ENCODE measurements around the gene CSDE1. TPM values are rescaled to one million over a fixed set of nuclear protein-coding genes. Genes with fewer than 3 reads are reported as not detected.
"Not testable (repeated sequence)": the region's sequence is repeated elsewhere in the genome, so short reads cannot be mapped to it uniquely, and the experiment has no call there.

The CSDE1 gene
- polyA plus RNA-seq, 1 of the 3 experiments (the other 2 are of a cell fraction) = 151 TPM

DNA sequence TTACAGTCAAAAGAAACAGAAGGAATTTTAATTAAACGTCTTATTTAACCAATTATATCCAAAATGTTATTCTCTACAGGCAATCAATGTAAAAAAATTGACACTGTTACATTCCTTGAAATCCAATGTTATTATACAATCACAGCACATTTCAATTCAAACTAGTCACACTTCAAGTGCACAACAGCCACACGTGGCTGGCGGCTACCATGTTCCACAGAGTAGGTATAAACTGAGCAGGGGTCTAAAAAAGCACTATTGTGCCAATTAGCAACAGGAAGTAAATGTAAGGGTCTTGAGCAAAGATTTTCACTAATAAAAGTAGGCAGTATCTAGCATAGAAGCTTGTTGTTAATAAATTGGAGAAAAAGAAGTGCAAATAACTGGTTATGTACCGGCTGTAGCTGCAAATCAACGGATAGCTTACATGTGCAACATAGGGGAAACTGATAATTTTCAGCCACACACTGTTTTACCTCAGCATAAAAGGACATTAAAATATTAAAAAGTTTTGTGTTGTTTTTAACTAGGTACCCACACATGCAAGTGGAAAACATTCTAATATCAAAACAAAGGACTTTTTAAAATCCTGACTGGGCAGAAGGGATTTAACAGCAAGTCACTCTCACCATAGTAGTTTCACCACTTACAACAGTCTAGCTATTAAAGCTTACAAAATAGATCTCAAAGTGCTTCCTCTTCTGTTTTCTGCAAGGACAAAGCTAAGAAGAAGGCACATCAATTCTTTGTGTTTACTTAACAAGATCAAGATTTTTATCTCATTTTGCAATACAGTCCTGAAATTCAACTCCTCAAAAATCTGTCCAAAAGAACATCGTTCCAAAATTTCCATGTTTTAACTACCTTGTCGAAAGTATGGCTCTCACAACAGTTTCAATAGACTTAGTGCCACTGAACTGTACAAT lies 2.5 kb downstream of the CSDE1 start:
- peak overlapping the region in 1 of 2 experiments; percentile 10; a peak in 1 of 4 replicates for H3K27ac ChIP-seq (ENCODE audit: low read depth in 2 of 2, low read length in 1 of 2)
- H3K36me3 ChIP-seq (replicated peaks in 1 of 2; ENCODE audit: control insufficient read depth in 1 of 2, insufficient read depth in 2 of 2, low read length in 1 of 2) = peaks cover 17 to 28% of the 10 kb centered on the region in 2 experiments
- no peaks in the 10 kb centered on the region for H3F3A ChIP-seq (replicated peaks; ENCODE audit: insufficient read depth)
- 56% methylated on average over 7 of the region's 7 CpGs for WGBS (ENCODE audit: low lambda C conversion rate)
- ChIA-PET POLR2A (interaction anchor here (1.5 kb wide), 1 partner anchor 25 kb away, joined by 3 read pairs; the partner anchor contains the start of gene SIKE1), CTCF (interaction anchor here (1.0 kb wide), 1 partner anchor 410 kb away, joined by 3 read pairs; no protein-coding TSS in a partner anchor)
- peaks cover 70% of the 10 kb centered on the region for H4K20me1 ChIP-seq (ENCODE audit: insufficient read depth)
- DNase-seq = no peak
- H3K27me3 ChIP-seq (ENCODE audit: insufficient read depth) = no peaks in the 10 kb centered on the region
- peak overlapping the region; percentile 78 to 98 for H3K4me3 ChIP-seq (ENCODE audit: low read depth in 2 of 2, low read length in 1 of 2)
- H3K9me2 ChIP-seq = no peaks in the 10 kb centered on the region
- no peak for TF ChIP-seq TAF1 (IDR thresholded peaks at IDR 0.05; ENCODE audit: borderline replicate concordance, low read depth, low read length)
- TF ChIP-seq MEF2A (IDR thresholded peaks at IDR 0.05; ENCODE audit: borderline replicate concordance, low read depth) = 0 out of 2 replicates have a peak, but pooled peaks have one; percentile 7
- H3K79me2 ChIP-seq (ENCODE audit: insufficient read depth) = peaks cover 75% of the 10 kb centered on the region
- no peak overlapping the region for H2AFZ ChIP-seq (ENCODE audit: low read depth)
- peak overlapping the region; percentile 85 for H3K4me2 ChIP-seq
- H3K9ac ChIP-seq = peak overlapping the region; percentile 100; the same call in 1 of the 2 replicates
- H3K9me3 ChIP-seq = no peaks in the 10 kb centered on the region
- peaks cover 11 to 49% of the 10 kb centered on the region in 2 experiments; a peak in 3 of 4 replicates for H3K4me1 ChIP-seq (ENCODE audit: control insufficient read depth in 1 of 2, insufficient read depth in 2 of 2, low read depth in 1 of 2, low read length in 1 of 2)

DNA sequence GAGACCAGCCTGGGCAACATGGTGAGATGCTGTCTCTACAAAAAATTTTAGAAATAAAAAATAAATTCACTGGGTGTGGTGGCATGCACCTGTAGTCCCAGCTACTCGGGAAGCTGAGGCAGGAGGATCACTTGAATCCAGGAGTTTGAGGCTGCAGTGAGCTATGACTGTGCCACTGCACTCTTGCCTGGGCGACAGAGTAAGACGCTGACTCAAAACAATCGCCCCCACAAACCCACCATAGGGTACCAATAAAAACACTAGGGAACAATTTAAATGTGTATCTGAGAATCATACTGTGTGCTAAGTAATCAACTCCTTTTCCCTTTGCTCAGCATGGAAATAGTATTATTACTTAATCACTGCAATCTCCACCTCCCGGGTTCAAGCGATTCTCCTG lies 4.1 kb downstream of the CSDE1 start:
- H3K27me3 ChIP-seq (ENCODE audit: insufficient read depth); H3K4me3 ChIP-seq (ENCODE audit: low read depth in 2 of 2, low read length in 1 of 2); CTCF ChIA-PET; H2AFZ ChIP-seq (ENCODE audit: low read depth); H3F3A ChIP-seq (replicated peaks; ENCODE audit: insufficient read depth); H3K27ac ChIP-seq (ENCODE audit: low read depth in 2 of 2, low read length in 1 of 2); H3K9me2 ChIP-seq; POLR2A ChIA-PET; H3K9ac ChIP-seq; H3K9me3 ChIP-seq; DNase-seq: not testable (repeated sequence)
- H4K20me1 ChIP-seq (ENCODE audit: insufficient read depth) = peaks cover 86% of the 10 kb centered on the region
- 0 out of 2 replicates have a peak overlapping the region, but pooled peaks have one; percentile 85 for H3K4me2 ChIP-seq
- H3K36me3 ChIP-seq (replicated peaks in 1 of 2; ENCODE audit: control insufficient read depth in 1 of 2, insufficient read depth in 2 of 2, low read length in 1 of 2) = peaks cover 32 to 43% of the 10 kb centered on the region in 2 experiments
- H3K79me2 ChIP-seq (ENCODE audit: insufficient read depth) = peaks cover 91% of the 10 kb centered on the region
- WGBS (ENCODE audit: low lambda C conversion rate) = 84% methylated on average over 6 of the region's 6 CpGs
- peaks cover 11 to 50% of the 10 kb centered on the region in 2 experiments; a peak in 3 of 4 replicates for H3K4me1 ChIP-seq (ENCODE audit: control insufficient read depth in 1 of 2, insufficient read depth in 2 of 2, low read depth in 1 of 2, low read length in 1 of 2)

DNA sequence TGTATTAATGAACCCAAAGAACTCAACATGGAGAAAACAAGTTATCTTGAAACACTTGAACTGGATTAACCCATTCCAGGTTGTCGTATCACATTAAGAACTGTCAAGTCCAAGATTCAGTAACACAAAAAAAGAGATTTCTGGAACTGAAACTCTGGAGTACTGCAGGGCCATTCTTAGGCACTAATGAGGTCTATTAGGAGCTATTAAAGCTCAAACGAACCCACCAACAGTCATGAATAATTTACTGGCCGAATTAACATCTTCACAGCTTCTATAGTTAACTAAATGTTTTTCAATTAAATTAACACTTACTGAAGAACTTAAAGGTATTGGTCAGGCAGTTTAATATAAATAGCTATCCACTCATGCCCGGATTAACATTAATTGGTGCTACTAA lies 4.6 kb downstream of the CSDE1 start:
- Histone ChIP-seq H3K4me2 (no peak overlapping the region), H3K27ac (ENCODE audit: low read depth in 2 of 2, low read length in 1 of 2) (no peak overlapping the region), H3K9me2 (no peaks in the 10 kb centered on the region), H3K27me3 (ENCODE audit: insufficient read depth) (no peaks in the 10 kb centered on the region), H3K36me3 (replicated peaks in 1 of 2; ENCODE audit: control insufficient read depth in 1 of 2, insufficient read depth in 2 of 2, low read length in 1 of 2) (peaks cover 38 to 49% of the 10 kb centered on the region in 2 experiments), H3K9me3 (no peaks in the 10 kb centered on the region), H3K9ac (no peak overlapping the region), H3K4me1 (ENCODE audit: control insufficient read depth in 1 of 2, insufficient read depth in 2 of 2, low read depth in 1 of 2, low read length in 1 of 2) (peaks cover 11 to 50% of the 10 kb centered on the region in 2 experiments; a peak in 3 of 4 replicates), H4K20me1 (ENCODE audit: insufficient read depth) (peaks cover 91% of the 10 kb centered on the region), H3K79me2 (ENCODE audit: insufficient read depth) (peaks cover 96% of the 10 kb centered on the region), H3K4me3 (ENCODE audit: low read depth in 2 of 2, low read length in 1 of 2) (no peak overlapping the region), H3F3A (replicated peaks; ENCODE audit: insufficient read depth) (no peaks in the 10 kb centered on the region), H2AFZ (ENCODE audit: low read depth) (no peak overlapping the region)
- 90% methylated on average over 4 of the region's 4 CpGs for WGBS (ENCODE audit: low lambda C conversion rate)
- DNase-seq = no peak
- TF ChIP-seq, protein P1, sequence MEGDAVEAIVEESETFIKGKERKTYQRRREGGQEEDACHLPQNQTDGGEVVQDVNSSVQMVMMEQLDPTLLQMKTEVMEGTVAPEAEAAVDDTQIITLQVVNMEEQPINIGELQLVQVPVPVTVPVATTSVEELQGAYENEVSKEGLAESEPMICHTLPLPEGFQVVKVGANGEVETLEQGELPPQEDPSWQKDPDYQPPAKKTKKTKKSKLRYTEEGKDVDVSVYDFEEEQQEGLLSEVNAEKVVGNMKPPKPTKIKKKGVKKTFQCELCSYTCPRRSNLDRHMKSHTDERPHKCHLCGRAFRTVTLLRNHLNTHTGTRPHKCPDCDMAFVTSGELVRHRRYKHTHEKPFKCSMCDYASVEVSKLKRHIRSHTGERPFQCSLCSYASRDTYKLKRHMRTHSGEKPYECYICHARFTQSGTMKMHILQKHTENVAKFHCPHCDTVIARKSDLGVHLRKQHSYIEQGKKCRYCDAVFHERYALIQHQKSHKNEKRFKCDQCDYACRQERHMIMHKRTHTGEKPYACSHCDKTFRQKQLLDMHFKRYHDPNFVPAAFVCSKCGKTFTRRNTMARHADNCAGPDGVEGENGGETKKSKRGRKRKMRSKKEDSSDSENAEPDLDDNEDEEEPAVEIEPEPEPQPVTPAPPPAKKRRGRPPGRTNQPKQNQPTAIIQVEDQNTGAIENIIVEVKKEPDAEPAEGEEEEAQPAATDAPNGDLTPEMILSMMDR (IDR thresholded peaks at IDR 0.05) = no peak
- TF ChIP-seq ELF1 (IDR thresholded peaks at IDR 0.05) (no peak), RXRA (IDR thresholded peaks at IDR 0.05; ENCODE audit: borderline replicate concordance, low read depth) (no peak)
- CTCF ChIA-PET = no interaction called here
- POLR2A ChIA-PET = no interaction called here

All from SK-N-SH (cell line).